ENCODE data around the gene DUSP7.

DNA sequence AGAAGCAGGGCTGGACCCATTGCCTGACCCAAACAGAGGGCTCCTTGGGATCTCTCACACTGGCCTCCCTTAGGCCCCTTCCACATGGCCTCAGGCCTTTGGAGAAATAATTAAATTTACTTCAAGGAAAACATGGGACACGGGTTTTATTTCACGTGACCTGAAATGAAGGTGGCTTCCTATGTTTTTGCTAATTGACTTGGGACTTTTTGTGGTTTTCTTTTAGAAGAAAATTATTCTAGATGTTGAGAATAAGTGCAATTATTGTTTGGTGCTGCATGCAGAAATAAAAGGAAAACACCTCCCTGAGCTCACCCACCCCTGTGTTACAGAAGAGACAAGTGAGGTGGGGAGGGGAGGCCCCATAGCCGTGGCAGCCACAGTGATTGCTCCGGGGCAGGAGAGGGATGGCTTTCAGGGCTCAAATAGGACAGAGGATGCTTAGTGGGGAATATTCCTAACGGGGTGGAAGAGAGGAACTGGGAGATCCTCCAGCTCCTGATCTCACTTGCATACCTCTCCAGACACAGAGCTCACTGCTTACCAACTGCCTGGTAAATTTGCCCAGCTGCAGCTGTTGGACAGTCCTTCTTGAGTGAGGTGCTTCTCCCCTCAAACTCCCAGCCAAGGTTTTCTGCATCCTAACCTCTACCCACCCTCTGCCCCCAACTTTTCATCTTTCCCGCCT lies 31.5 kb downstream of the DUSP7 start:
- TF ChIP-seq, protein P1, sequence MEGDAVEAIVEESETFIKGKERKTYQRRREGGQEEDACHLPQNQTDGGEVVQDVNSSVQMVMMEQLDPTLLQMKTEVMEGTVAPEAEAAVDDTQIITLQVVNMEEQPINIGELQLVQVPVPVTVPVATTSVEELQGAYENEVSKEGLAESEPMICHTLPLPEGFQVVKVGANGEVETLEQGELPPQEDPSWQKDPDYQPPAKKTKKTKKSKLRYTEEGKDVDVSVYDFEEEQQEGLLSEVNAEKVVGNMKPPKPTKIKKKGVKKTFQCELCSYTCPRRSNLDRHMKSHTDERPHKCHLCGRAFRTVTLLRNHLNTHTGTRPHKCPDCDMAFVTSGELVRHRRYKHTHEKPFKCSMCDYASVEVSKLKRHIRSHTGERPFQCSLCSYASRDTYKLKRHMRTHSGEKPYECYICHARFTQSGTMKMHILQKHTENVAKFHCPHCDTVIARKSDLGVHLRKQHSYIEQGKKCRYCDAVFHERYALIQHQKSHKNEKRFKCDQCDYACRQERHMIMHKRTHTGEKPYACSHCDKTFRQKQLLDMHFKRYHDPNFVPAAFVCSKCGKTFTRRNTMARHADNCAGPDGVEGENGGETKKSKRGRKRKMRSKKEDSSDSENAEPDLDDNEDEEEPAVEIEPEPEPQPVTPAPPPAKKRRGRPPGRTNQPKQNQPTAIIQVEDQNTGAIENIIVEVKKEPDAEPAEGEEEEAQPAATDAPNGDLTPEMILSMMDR (IDR thresholded peaks at IDR 0.05 in 4 of 5, conservative IDR thresholded peaks at IDR 0.05 in 1 of 5), result no peak
- peak in 1 of 2 donors; percentile 41 for TF ChIP-seq POLR2A (IDR thresholded peaks at IDR 0.05)
